OCI-LY7 (cell line): ENCODE measurements around the gene ST6GAL1. TPM values are rescaled to one million over a fixed set of nuclear protein-coding genes. Genes with fewer than 3 reads are reported as not detected.

ENCODE experiments used
- BruUV-seq: library from RNA; stranded (reverse); fragments of 400-500 nt; replicated peaks from 2 replicates; lab custom pipeline; 2021; lab: Mats Ljungman, UMichigan
- CTCF ChIA-PET: fragments of 300-600 bp; sonication (Branson Sonifier 250); formaldehyde crosslinking; loops from one replicate; lab custom pipeline; 2022; ENCODE audit warnings: antibody characterized with exemption; ENCODE audit not compliant: unreplicated experiment; lab: Charles Lee
- POLR2A ChIA-PET: fragments of 300-600 bp; sonication (Branson Sonifier 250); formaldehyde crosslinking; loops from one replicate; lab custom pipeline; 2022; ENCODE audit warnings: antibody characterized with exemption; lab: Charles Lee
- DNase-seq: peaks from one replicate; pipeline ENCODE4 v3.0.0-alpha.2; 2015; ENCODE audit warnings: low spot score
- H2AFZ ChIP-seq: fragments of 200-600 bp; sonication (generic), shearing (Covaris generic); 2 replicates; pipeline ENCODE4 v1.6.1; 2014; ENCODE audit warnings: mild to moderate bottlenecking, antibody characterized with exemption, low read length, moderate library complexity
- H3K27ac ChIP-seq: fragments of 200-600 bp; sonication (generic); 2 replicates; pipeline ENCODE4 v1.5.1; 2014; ENCODE audit warnings: mixed run types, low read depth, mild to moderate bottlenecking, moderate library complexity, low read length, inconsistent platforms; ENCODE audit not compliant: poor library complexity, severe bottlenecking
- H3K36me3 ChIP-seq: fragments of 200-600 bp; sonication (generic); 2 replicates; pipeline ENCODE4 v1.6.1; 2014; ENCODE audit warnings: mild to moderate bottlenecking, antibody characterized with exemption, low read length, moderate library complexity, mixed read lengths; ENCODE audit not compliant: insufficient read depth
- H3K4me1 ChIP-seq: fragments of 200-600 bp; sonication (generic); 2 replicates; pipeline ENCODE4 v1.5.1; 2014; ENCODE audit warnings: mild to moderate bottlenecking, low read length; ENCODE audit not compliant: insufficient read depth, poor library complexity, severe bottlenecking
- H3K4me2 ChIP-seq: fragments of 200-600 bp; sonication (generic); 2 replicates; pipeline ENCODE4 v1.6.1; 2014; ENCODE audit warnings: mild to moderate bottlenecking, low read length
- H3K4me3 ChIP-seq: fragments of 200-600 bp; sonication (generic); 2 replicates; pipeline ENCODE4 v1.5.1; 2014; ENCODE audit warnings: mild to moderate bottlenecking, low read depth, low read length; ENCODE audit not compliant: poor library complexity, severe bottlenecking
- H3K79me2 ChIP-seq: fragments of 200-600 bp; sonication (generic); 2 replicates; pipeline ENCODE4 v1.6.1; 2016; ENCODE audit warnings: low read depth, mild to moderate bottlenecking, low read length, moderate library complexity, mixed read lengths; ENCODE audit not compliant: insufficient read depth
- H3K9me2 ChIP-seq: fragments of 200-600 bp; sonication (generic); 2 replicates; pipeline ENCODE4 v1.6.1; 2016; ENCODE audit warnings: mild to moderate bottlenecking, low read length, mixed read lengths; ENCODE audit not compliant: insufficient read depth
- H3K9me3 ChIP-seq: fragments of 200-600 bp; sonication (generic); 2 replicates; pipeline ENCODE4 v1.6.1; 2014; ENCODE audit warnings: mild to moderate bottlenecking, mixed run types, low read length, mixed read lengths
- H4K20me1 ChIP-seq: fragments of 200-600 bp; sonication (generic); 2 replicates; pipeline ENCODE4 v1.6.1; 2014; ENCODE audit warnings: mild to moderate bottlenecking, antibody characterized with exemption, low read length, moderate library complexity, mixed read lengths; ENCODE audit not compliant: insufficient read depth
- CTCF ChIP-seq: fragments of 200-600 bp; sonication (generic); conservative IDR thresholded peaks from 2 replicates; pipeline ENCODE4 v1.5.1; 2014; ENCODE audit warnings: mild to moderate bottlenecking, antibody characterized with exemption, low read length, moderate library complexity, mixed read lengths
- EZH2phosphoT487 ChIP-seq: fragments of 200-600 bp; sonication (generic); IDR thresholded peaks from 2 replicates; pipeline ENCODE4 v1.6.1; 2018; ENCODE audit warnings: low read depth, borderline replicate concordance, mild to moderate bottlenecking, mixed run types, antibody characterized with exemption, low read length, moderate library complexity, mixed read lengths
- intact Hi-C: fragments of 100-400 bp; cut with micrococcal nuclease; formaldehyde crosslinking; loops from one replicate; pipeline ENCODE4 v1.10.0; 2022; ENCODE audit not compliant: unreplicated experiment
- total RNA-seq, 2 experiments: library from RNA; depleted of rRNA in 1 of 2; stranded (reverse); fragments of >200 nt in 1 of 2; shearing (Covaris generic) in 1 of 2; gene quantifications; 2 replicates each; pipeline ENCODE4 v1.2.3, GENCODE V29; 2014 to 2022

Gene ST6GAL1
- total RNA-seq, 2 experiments from 2014 or later, result 192 to 375 TPM

- Histone ChIP-seq H2AFZ (no peak overlapping the region), H3K4me3 (no peak overlapping the region), H4K20me1 (no peaks in the 10 kb centered on the region), H3K9me2 (no peaks in the 10 kb centered on the region), H3K79me2 (peaks cover 81% of the 10 kb centered on the region), H3K4me1 (peaks cover 54% of the 10 kb centered on the region), H3K4me2 (peak overlapping the region; percentile 48), H3K9me3 (no peaks in the 10 kb centered on the region), H3K36me3 (peaks cover 51% of the 10 kb centered on the region), H3K27ac (peak overlapping the region; percentile 25)
- intact Hi-C loops, result no loop called here
- ChIA-PET CTCF (no interaction called here), POLR2A (interaction anchor here (0.7 to 1.5 kb wide), 7 partner anchors 8 to 485 kb away, joined by 3 to 5 read pairs (median 4); no protein-coding TSS in a partner anchor)
- peak; percentile 60 for DNase-seq
- BruUV-seq, result no TSS peak
- 0 out of 2 replicates have a peak, but pooled peaks have one; percentile 32 for TF ChIP-seq CTCF
- no peak for TF ChIP-seq EZH2phosphoT487
Observed at GRCh38 chr3:186939536-186939935, 9.2 kb downstream of the ST6GAL1 start.

GRCh38 chr3:186940967-186941366 lies 10.6 kb downstream of the ST6GAL1 start:
- POLR2A ChIA-PET, result interaction anchor here (0.7 to 1.5 kb wide), 5 partner anchors 17 to 86 kb away, joined by 3 to 5 read pairs (median 3); no protein-coding TSS in a partner anchor
- peak overlapping the region; percentile 22 for H3K27ac ChIP-seq

More at GRCh38 chr3:186940967-186941366, 10.6 kb downstream of the ST6GAL1 start:
- Histone ChIP-seq H3K36me3 (peaks cover 50% of the 10 kb centered on the region), H3K9me2 (no peaks in the 10 kb centered on the region), H3K4me2 (peak overlapping the region; percentile 48), H2AFZ (no peak overlapping the region), H4K20me1 (no peaks in the 10 kb centered on the region), H3K9me3 (no peaks in the 10 kb centered on the region), H3K79me2 (peaks cover 75% of the 10 kb centered on the region), H3K4me1 (peaks cover 59% of the 10 kb centered on the region), H3K4me3 (peak overlapping the region; percentile 5)
- intact Hi-C loops, result no loop called here
- no peak for DNase-seq
- CTCF ChIA-PET, result interaction anchor here (0.6 kb wide), 1 partner anchor 56 kb away, joined by 3 read pairs; no protein-coding TSS in a partner anchor
- no TSS peak for BruUV-seq
- TF ChIP-seq CTCF (no peak), EZH2phosphoT487 (no peak)
